NOMO-1 treated with DMSO at 0.1 percent for 48 hours (cell line): ENCODE results near the gene SLC19A1.

Experiments used
- DNase-seq: peaks from one replicate; lab custom pipeline; 2025; ENCODE audit not compliant: unreplicated experiment; lab: John Stamatoyannopoulos, UW

The SLC19A1 gene

DNA sequence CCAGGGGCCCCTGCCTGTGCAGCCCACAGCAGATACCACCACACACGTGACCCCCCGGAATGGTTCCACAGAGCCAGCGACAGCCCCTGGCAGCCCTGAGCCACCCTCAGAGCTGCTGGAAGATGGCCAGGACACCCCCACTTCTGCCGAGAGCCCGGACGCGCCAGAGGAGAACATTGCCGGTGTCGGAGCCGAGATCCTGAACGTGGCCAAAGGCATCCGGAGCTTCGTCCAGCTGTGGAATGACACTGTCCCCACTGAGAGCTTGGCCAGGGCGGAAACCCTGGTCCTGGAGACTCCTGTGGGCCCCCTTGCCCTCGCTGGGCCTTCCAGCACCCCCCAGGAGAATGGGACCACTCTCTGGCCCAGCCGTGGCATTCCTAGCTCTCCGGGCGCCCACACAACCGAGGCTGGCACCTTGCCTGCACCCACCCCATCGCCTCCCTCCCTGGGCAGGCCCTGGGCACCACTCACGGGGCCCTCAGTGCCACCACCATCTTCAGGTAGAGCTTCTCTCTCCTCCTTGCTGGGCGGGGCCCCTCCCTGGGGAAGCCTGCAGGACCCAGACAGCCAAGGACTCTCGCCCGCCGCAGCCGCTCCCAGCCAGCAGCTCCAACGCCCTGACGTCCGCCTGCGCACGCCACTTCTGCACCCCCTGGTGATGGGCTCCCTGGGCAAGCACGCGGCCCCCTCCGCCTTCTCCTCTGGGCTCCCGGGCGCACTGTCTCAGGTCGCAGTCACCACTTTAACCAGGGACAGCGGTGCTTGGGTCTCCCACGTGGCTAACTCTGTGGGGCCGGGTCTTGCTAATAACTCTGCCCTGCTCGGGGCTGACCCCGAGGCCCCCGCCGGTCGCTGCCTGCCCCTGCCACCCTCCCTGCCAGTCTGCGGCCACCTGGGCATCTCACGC, 86.3 kb downstream of the SLC19A1 start:
- DNase-seq, result no peak

DNA sequence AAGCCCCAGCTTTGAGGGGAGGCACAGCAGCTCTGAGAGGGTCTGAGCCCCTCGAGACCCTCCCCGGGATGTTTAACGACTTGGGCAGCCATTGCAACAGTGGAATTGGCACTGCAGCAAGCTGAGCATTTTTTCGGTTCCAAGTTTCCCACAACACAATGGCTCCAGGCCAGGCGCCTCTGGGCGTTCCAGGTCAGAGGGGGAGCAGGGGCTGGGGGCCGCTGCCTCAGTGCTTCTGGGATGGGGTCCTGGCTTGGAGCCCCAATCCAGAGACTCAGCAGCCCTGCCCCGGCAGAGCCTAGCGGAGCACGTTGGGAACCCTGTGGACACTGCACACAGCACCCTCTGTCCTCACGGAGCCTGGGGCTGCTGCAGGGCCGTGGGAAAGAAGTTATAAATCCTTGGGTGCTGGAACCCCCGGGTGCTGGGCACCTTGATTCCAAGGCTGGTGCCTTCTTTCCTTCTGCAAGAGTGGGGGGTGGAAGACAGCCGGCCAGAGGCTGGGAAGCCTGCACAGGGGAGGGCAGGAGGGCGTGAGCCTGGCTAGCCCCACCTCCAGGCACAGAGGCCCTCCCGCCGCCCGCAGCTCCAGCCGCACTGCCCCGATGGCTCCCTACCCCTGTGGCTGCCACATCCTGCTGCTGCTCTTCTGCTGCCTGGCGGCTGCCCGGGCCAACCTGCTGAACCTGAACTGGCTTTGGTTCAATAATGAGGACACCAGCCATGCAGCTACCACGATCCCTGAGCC, 87.1 kb downstream of the SLC19A1 start:
- no peak for DNase-seq

DNA sequence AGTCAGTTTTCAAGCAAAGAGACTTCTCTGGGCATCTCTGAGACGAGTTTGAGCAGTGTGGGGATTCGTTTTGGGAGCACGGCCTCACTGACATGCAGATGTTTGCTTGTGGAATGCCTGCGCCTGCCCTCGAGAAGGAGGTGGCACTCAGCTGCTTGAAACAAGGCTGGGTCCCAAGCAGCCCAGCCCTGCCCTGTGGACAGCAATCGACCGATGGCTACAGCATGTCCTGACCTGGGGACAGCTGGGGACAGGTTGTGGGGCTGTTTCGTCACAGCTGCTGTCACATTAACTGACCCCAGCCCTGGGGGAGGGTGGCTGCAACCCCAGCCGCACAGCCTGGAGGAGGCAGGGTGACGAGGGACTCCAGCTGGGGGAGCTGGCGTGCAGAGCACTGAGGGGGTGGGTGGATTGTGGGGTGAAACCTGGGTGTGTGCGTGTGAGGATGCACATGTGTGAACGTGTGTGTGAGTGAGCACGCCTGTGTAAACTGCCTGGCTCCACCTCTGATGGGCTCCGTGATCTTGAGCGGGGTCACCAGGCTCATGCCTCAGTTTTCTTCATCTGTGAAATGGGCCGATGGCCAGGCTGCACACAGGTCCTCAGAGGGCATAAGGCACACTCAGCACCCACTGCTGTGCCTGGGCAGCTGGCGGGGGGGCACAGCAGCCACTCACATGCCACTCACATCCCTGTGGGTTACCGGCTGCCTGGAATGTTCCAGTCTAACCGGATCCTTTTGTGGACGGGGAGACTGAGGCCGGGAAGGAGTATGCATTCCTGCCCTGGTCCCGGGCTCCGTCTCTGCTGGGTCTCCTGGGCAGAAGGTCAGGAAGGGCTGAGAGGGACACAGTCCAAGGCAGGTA, 87.9 kb downstream of the SLC19A1 start:
- no peak for DNase-seq

DNA sequence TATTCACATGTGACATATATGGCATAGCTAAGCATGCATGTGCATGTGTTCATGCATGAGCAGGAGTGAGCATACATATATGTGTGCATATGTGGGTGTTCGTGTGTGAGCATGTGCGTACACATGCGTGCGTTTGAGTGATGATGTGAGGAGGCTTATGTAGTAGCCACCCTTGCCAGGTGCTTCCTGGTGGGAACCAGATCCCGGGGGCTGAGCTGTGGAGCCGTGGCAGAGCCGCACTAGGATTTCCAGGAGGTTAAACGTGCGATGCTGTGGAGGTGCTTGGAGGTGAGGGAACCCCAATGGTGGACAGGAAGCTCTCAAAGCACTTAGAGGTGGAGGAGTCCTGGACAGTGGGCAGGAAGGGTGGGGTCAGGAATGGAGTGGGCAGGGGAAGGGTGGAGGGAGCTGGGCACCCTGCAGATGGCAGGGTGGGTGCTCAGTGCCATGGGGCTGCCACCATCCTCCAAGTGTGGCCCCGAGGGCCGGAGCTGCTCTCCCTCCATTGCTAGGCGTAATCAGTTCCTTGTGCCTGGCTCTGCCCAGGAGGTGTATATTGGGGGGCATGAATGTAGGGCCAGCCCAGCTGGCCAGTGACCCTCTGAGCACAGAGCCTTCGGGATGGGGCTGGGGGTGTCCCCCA, 88.8 kb downstream of the SLC19A1 start:
- no peak for DNase-seq

DNA sequence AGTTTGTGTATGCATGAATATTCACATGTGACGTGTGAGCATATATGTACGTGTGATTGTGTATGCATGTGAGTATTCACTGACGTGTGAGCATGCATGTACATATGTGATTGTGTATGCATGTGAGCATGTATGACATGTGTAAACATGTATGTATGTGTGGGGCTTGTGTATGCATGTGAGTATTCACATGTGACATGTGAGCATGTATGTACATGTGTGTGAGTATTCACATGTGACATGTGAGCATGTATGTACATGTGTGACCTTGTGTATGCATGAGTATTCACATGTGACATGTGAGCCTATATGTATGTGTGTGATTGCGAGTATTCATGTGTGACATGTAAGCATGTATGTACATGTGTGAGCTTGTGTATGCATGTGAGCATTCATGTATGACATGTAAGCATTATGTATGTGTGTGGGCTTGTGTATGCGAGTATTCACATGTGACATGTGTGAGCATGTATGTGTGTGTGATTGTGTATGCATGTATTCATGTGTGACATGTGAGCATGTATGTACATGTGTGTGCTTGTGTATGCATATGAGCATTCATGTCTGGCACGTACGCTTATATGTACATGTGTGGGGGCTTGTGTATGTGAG, 89.4 kb downstream of the SLC19A1 start:
- DNase-seq, result no peak

DNA sequence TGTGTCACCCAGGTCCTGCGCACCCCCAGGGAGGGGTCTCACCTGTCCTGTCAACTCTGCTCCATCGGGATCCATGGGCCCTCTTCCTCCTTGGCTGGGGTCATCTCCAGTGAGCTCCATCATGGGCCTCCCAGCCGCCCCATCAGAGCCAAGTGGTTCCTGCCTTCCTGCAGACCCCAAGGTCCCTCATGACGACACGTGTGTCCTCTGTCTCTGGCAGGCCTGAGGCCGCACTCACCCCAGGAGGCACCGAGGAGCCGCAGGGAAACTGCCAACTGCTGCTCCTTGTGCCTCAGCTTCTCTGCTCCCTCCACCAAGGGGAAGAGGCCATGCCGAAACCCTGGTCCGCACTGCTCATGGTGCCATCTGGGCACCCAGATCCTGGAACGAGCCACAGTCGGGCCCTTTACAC, 90.5 kb downstream of the SLC19A1 start:
- DNase-seq, result no peak

- no peak for DNase-seq
Measured at GRCh38 chr21:45451091-45451740, 91.0 kb downstream of the SLC19A1 start.

- no peak for DNase-seq
Measured at GRCh38 chr21:45450423-45451090, 91.7 kb downstream of the SLC19A1 start.

DNA sequence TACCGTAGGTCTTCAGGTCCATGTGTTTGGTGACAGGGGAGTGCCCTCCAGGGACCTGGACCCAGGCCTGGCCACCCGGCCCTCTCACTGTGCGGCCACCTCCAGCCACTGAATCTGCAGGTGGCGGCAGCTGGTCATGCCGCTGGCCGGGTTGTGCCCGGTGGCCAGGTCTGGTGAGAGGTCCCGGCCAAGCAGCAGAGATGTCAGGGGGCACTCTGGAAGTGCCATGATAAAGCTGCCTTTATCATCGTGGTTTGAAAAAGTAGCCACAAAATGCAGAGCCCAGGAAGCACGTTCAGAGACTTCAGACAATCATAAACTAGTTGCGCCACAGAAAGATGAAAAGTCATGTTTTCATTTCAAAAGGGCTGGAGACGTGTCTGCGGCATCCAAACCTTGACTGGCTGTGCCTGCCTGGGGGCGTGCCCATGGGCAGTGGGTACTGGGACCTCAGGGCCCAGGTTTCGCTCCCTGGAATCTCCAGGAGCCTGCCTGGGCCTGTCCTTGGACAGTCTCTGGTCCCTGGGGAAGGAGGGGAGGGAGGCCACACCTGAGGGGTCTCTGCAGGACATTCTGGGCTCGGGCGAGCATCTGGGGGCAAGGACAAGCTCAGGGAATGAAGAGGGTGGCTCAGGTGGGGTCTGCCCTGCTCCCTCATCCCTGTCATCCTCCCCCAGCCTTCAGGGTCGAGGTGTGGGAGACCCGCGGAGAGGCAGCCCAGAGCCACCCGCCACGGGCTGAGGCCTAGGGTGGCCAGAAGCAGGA, 92.4 kb downstream of the SLC19A1 start:
- no peak for DNase-seq

DNA sequence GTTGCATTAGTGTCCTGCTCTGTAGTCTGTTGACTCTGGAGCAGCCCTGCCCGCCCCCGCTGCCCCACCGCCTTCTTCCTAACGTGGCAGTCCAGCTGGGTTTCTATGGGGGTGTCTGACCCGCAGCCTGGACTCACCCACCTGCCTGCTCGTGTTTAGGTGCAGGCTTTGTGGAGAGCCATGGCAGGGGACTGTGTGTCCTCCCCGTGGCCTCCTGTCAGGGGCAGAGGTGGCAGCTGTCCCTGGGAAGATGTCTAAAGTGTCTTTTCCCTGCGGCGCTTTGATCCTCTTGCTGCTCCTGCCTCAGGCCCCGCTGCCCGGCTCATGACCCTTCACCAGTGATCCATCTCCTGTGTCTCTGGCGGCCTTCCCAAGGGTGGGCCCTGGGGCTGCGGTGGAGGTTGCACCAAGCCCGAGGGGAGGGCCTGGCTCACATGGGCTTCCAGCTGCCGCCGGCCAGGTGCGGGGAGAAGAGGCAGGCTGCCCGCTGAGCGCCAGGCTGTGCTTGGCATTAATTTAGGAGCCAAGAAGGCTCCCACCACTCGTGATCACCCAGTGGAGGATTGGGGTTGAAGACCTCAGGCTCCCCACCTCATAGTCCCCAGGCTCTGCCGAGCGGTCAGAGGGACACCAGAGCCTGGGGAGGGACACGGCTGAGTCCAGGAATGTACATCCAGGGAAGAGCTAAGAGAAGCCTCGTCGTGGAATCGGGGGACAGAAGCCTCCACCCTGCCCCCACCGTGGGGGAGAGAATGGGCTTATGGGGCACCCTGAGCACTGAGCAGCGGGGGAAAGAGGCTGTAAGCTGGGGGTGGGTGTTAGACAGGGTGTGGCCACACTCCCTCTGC, 93.2 kb downstream of the SLC19A1 start:
- DNase-seq, result no peak

DNA sequence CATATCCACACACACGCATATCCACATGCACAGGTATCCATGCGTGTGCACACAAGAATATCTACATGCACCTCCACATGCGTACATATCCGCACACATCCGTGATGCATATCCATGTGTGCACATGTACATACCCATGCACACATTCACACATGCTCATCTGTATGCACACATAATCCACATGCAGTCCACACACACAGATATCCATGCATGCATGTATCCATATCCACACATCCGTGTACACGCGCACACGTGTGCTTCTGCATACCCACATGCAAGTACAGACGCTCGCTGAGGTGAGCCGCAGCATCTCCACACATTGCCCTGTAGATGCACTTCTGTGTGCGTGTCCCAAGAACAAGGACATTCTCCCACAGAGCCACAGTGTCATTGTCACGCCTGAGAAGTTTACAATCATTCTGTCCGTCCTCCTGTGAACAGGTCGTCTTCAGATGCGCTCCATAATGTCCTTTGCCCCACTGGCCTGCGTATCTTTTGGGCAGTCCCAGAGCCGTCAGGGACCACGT, 93.9 kb downstream of the SLC19A1 start:
- DNase-seq, result no peak
